Activated naive CD4-positive, alpha-beta T cell treated with anti-CD3 and anti-CD28 coated beads, Interleukin-2, amount 10 ng/mL, durations not matched to agents 7 days and 5 days (primary cell): ENCODE data around the gene CELF4.

Experiments
- CTCF ChIA-PET: fragments of 350-600 bp; sonication (Branson Sonifier 250); formaldehyde crosslinking; loops from one replicate; lab custom pipeline; 2021; ENCODE audit warnings: antibody characterized with exemption; lab: Charles Lee
- DNase-seq: peaks from one replicate; pipeline ENCODE4 v3.0.0-alpha.2; 2020
- H3K27ac Mint-ChIP-seq: one replicate; pipeline ENCODE4 v1.8.0; 2021; ENCODE audit warnings: mild to moderate bottlenecking, moderate library complexity, mixed read lengths
- H3K27me3 Mint-ChIP-seq: one replicate; pipeline ENCODE4 v1.8.0; 2021; ENCODE audit warnings: mild to moderate bottlenecking, mixed read lengths
- H3K36me3 Mint-ChIP-seq: one replicate; pipeline ENCODE4 v1.8.0; 2021; ENCODE audit warnings: mixed read lengths
- H3K4me1 Mint-ChIP-seq: one replicate; pipeline ENCODE4 v1.8.0; 2021; ENCODE audit warnings: mixed read lengths
- H3K4me3 Mint-ChIP-seq: one replicate; pipeline ENCODE4 v1.8.0; 2021; ENCODE audit warnings: mild to moderate bottlenecking, moderate library complexity, mixed read lengths
- H3K9me3 Mint-ChIP-seq: one replicate; pipeline ENCODE4 v1.8.0; 2021; ENCODE audit warnings: mixed read lengths

CELF4 gene

GRCh38 chr18:37389684-37390368 lies 175.8 kb downstream of the CELF4 start:
- CTCF ChIA-PET: no interaction called here

GRCh38 chr18:37389041-37389440 lies 176.6 kb downstream of the CELF4 start:
- Mint-ChIP-seq H3K9me3 (no peaks in the 10 kb centered on the region), H3K4me1 (no peaks in the 10 kb centered on the region), H3K36me3 (no peaks in the 10 kb centered on the region), H3K4me3 (no peak overlapping the region), H3K27ac (no peak overlapping the region), H3K27me3 (peaks cover 36% of the 10 kb centered on the region)
- DNase-seq: no peak
- CTCF ChIA-PET: no interaction called here

More at GRCh38 chr18:37389684-37390368, 175.8 kb downstream of the CELF4 start:
- no peak overlapping the region for H3K27ac Mint-ChIP-seq
- H3K9me3 Mint-ChIP-seq: no peaks in the 10 kb centered on the region
- DNase-seq: no peak
- H3K4me3 Mint-ChIP-seq: no peak overlapping the region
- peaks cover 44% of the 10 kb centered on the region for H3K27me3 Mint-ChIP-seq
- H3K36me3 Mint-ChIP-seq: no peaks in the 10 kb centered on the region
- no peaks in the 10 kb centered on the region for H3K4me1 Mint-ChIP-seq

GRCh38 chr18:37388413-37388812 lies 177.2 kb downstream of the CELF4 start:
- H3K4me1 Mint-ChIP-seq: no peaks in the 10 kb centered on the region
- H3K4me3 Mint-ChIP-seq: no peak overlapping the region
- CTCF ChIA-PET: no interaction called here

GRCh38 chr18:37385846-37386778 lies 179.5 kb downstream of the CELF4 start:
- H3K4me3 Mint-ChIP-seq: no peak overlapping the region
- CTCF ChIA-PET: interaction anchor here (0.5 to 1.7 kb wide), 4 partner anchors 8 to 224 kb away, joined by 3 to 7 read pairs (median 3); no protein-coding TSS in a partner anchor
- peaks cover 15% of the 10 kb centered on the region for H3K27me3 Mint-ChIP-seq

More at GRCh38 chr18:37388413-37388812, 177.2 kb downstream of the CELF4 start:
- H3K27me3 Mint-ChIP-seq: peaks cover 35% of the 10 kb centered on the region
- H3K36me3 Mint-ChIP-seq: no peaks in the 10 kb centered on the region
- H3K9me3 Mint-ChIP-seq: no peaks in the 10 kb centered on the region
- H3K27ac Mint-ChIP-seq: no peak overlapping the region
- no peak for DNase-seq

GRCh38 chr18:37383846-37384595 lies 181.6 kb downstream of the CELF4 start:
- Mint-ChIP-seq H3K4me1 (no peaks in the 10 kb centered on the region), H3K4me3 (no peak overlapping the region), H3K27ac (no peak overlapping the region), H3K9me3 (no peaks in the 10 kb centered on the region), H3K36me3 (no peaks in the 10 kb centered on the region), H3K27me3 (peaks cover 13% of the 10 kb centered on the region)
- DNase-seq: no peak
- CTCF ChIA-PET: no interaction called here

More at GRCh38 chr18:37385846-37386778, 179.5 kb downstream of the CELF4 start:
- DNase-seq: no peak
- H3K4me1 Mint-ChIP-seq: no peaks in the 10 kb centered on the region
- no peaks in the 10 kb centered on the region for H3K9me3 Mint-ChIP-seq
- H3K36me3 Mint-ChIP-seq: no peaks in the 10 kb centered on the region
- no peak overlapping the region for H3K27ac Mint-ChIP-seq

GRCh38 chr18:37383036-37383785 lies 182.4 kb downstream of the CELF4 start:
- no peak for DNase-seq
- Mint-ChIP-seq H3K4me3 (no peak overlapping the region), H3K27ac (no peak overlapping the region), H3K27me3 (peaks cover 13% of the 10 kb centered on the region), H3K4me1 (no peaks in the 10 kb centered on the region), H3K9me3 (no peaks in the 10 kb centered on the region), H3K36me3 (no peaks in the 10 kb centered on the region)
- CTCF ChIA-PET: no interaction called here

- CTCF ChIA-PET: no interaction called here
- H3K4me3 Mint-ChIP-seq: no peak overlapping the region
- no peak overlapping the region for H3K27ac Mint-ChIP-seq
- DNase-seq: no peak
- H3K4me1 Mint-ChIP-seq: no peaks in the 10 kb centered on the region
- H3K27me3 Mint-ChIP-seq: peaks cover 13% of the 10 kb centered on the region
- no peaks in the 10 kb centered on the region for H3K9me3 Mint-ChIP-seq
- no peaks in the 10 kb centered on the region for H3K36me3 Mint-ChIP-seq
Measured at GRCh38 chr18:37381554-37381953, 184.0 kb downstream of the CELF4 start.

GRCh38 chr18:37380546-37381110 lies 185.0 kb downstream of the CELF4 start:
- no peak overlapping the region for H3K4me3 Mint-ChIP-seq
- no peaks in the 10 kb centered on the region for H3K9me3 Mint-ChIP-seq
- H3K36me3 Mint-ChIP-seq: no peaks in the 10 kb centered on the region
- CTCF ChIA-PET: no interaction called here
- peaks cover 13% of the 10 kb centered on the region for H3K27me3 Mint-ChIP-seq
- H3K27ac Mint-ChIP-seq: no peak overlapping the region
- no peaks in the 10 kb centered on the region for H3K4me1 Mint-ChIP-seq
- no peak for DNase-seq

GRCh38 chr18:37378336-37379010 lies 187.1 kb downstream of the CELF4 start:
- Mint-ChIP-seq H3K4me1 (no peaks in the 10 kb centered on the region), H3K9me3 (no peaks in the 10 kb centered on the region), H3K27me3 (peaks cover 9% of the 10 kb centered on the region), H3K36me3 (no peaks in the 10 kb centered on the region), H3K4me3 (no peak overlapping the region), H3K27ac (no peak overlapping the region)
- DNase-seq: no peak
- CTCF ChIA-PET: no interaction called here

- Mint-ChIP-seq H3K9me3 (no peaks in the 10 kb centered on the region), H3K36me3 (no peaks in the 10 kb centered on the region), H3K4me1 (no peaks in the 10 kb centered on the region), H3K27ac (no peak overlapping the region), H3K4me3 (no peak overlapping the region), H3K27me3 (peaks cover 5% of the 10 kb centered on the region)
- CTCF ChIA-PET: no interaction called here
- no peak for DNase-seq
Measured at GRCh38 chr18:37375181-37375580, 190.4 kb downstream of the CELF4 start.

- Mint-ChIP-seq H3K9me3 (no peaks in the 10 kb centered on the region), H3K27me3 (peaks cover 26% of the 10 kb centered on the region), H3K4me3 (no peak overlapping the region), H3K4me1 (no peaks in the 10 kb centered on the region), H3K27ac (peak overlapping the region; percentile 53), H3K36me3 (no peaks in the 10 kb centered on the region)
- CTCF ChIA-PET: no interaction called here
- DNase-seq: no peak
Measured at GRCh38 chr18:37368110-37368954, 197.3 kb downstream of the CELF4 start.

- Mint-ChIP-seq H3K36me3 (no peaks in the 10 kb centered on the region), H3K4me1 (no peaks in the 10 kb centered on the region), H3K9me3 (no peaks in the 10 kb centered on the region), H3K27me3 (peaks cover 50% of the 10 kb centered on the region), H3K27ac (no peak overlapping the region), H3K4me3 (no peak overlapping the region)
- CTCF ChIA-PET: no interaction called here
- no peak for DNase-seq
Measured at GRCh38 chr18:37364237-37364636, 201.4 kb downstream of the CELF4 start.
